EL (cell line): ENCODE results near the gene SPAG8.

Source experiments
- DNase-seq: peaks from one replicate; pipeline ENCODE4 v3.0.0-alpha.2; 2016

Gene SPAG8

GRCh38 chr9:35839926-35840325 lies 27.9 kb upstream of the SPAG8 start:
- DNase-seq, result no peak

DNA sequence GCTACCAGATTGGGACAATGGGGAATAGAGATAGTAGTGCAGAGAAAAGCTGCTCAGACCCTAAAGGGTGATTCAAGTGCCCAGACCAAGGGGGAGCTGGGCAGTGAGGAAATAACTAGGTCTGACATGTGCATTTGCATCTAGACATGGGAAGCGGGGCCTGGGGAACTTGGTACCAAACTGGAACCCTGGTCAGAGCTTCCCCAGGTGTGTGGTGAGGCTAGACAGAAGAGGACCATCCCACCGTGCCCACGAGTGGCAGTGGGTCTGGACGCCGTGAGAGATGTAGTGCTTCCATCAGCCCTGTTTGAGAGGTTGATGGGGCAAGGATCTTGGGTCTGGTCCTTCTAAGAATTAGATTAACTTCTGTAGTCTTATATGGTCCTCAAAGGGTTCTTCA lies 24.5 kb upstream of the SPAG8 start:
- DNase-seq, result no peak

DNA sequence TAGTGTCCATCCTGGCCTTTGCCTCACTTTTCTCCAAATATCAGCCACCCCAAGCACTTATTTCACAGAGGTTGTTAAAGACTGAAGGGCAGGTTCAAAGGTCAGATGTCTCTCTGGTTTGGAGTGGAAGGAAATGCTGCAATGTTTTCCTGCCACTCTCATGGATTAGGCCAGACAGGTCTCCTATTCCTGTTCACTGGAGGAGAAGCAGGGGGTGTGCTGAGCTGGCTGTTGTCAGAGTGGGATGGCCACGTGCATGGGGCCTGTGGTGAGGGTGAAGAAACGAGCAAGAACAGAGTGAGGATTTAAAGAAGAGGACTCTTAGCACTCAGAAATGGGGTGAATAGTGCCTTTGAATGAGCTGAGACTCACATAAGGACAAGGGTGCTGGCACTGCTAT lies 23.7 kb upstream of the SPAG8 start:
- DNase-seq, result no peak

DNA sequence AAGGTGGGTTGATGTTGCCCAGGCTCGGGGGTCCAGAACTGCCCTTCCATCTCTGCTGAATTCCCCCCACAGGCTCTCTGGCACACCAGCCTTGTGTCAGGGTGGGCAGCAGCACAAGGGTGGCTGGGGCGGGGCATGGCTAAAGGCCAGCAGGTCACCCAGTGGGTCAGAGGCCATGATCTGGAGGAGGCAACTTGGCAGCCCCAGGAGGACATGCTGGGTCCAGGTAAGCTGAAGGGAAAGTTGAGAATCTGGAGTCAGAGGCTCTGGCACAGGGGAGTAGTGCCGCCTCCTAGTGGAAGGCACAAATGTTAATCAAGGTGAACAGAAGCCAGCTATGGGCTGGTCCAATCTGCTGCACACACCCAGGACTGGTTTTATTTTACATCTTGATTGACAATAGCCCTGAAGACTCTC lies 23.2 kb upstream of the SPAG8 start:
- no peak for DNase-seq

DNA sequence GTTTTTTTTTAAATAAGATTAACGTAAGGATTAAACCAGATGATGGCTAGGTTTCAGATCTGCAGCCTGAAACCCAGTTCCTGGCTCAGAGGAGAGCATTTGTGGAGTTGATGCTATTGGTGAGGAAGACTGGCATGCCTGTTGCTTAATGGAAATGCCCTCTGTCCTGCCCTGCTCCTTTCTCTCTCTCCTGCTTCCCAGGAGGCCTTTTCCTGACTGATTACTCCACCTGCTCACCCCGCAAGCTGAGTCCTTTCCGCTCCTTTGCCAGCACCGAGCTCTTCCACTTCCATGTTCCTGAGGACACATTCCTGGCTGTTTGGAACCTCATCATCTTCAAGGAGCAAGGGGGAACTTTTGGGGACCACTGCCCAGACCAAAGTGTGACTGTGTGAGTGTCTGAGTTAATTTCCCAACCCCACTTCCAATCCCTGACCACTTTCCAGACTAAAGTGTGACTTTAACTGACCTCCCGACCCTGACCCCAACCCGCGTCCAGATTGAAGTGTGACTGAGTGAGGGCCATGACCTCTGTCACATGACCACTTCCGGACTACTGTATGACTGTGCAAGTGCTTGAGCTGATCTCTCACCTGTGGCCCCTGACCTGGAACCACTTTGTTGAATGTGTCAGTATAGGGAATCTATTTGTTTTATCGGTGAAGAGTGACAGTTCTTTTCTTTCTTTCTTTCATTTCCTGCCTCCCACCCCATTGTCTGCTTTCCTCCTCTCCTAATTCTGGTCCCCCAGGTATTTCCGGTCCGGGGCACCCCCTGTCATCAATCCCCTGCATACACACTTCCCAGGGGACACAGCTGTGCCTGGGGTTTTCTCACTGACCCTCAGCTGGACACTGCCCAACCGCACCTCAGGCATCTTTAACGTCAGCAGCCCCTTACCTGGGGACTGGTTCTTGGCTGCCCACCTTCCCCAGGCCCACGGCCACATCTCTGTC lies 22.5 kb upstream of the SPAG8 start:
- no peak for DNase-seq

DNA sequence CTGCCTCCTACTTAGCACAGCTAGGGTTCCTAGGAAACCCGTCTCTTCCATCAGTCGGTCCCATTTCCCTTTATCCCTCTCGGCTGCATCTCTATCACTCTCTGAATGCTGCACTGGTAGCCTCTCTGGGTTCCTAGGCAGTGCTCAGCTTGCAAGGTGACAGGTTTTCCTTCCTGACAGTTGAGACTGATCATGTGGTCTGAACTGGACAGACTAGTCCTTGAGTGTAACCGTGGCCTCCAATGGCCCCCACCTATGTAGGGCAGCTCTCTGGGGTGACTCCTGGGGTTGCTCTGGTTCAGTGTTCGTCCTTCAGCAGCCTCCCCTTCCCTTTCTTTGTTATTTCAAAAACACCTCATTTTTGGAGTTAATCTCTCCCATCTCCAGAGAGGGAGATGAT lies 20.8 kb upstream of the SPAG8 start:
- DNase-seq, result no peak

- DNase-seq, result no peak
These were observed 19.0 kb upstream of the SPAG8 start for GRCh38 chr9:35831040-35831439.

GRCh38 chr9:35829764-35830096 lies 17.7 kb upstream of the SPAG8 start:
- DNase-seq, result no peak

DNA sequence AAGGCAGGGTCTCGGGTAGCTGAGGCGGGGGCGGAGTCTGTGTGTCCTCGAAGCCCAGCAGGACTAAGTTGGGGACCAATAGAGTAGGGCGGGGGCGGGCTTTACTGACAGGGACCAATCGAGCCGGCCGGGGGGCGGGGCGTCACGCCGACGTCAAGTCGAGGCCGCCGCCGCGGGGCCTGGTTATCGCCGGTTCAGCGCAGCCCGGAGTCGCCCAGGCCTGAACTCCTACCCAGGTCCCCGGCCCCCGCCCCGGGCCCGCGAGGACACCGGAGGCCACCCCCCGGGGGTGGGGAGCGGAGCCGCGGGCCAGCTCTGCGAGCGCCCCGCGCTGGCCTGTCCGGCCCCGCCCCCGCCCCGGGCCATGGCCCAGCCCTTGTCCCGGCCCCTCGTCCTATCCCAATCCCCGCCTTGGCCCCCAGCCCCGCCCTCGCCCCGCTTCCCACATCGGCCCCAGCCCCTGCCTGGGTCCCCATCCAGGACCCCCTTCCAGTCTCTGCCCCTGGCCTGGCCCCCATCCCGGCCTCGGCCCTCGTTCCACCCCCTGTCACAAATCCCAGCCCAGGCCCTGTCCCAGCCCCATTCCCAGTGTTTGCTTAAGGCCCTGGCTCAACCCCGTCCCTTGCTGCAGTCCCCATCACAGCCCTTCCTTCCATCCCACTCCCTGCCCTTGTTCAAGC lies 17.2 kb upstream of the SPAG8 start, which contains the start of gene TMEM8B:
TSS of gene TMEM8B (plus strand) at position 145 of the 680 bp plus-strand sequence. CDS start at position 365, 220 bp downstream.
- DNase-seq, result peak; percentile 92

- no peak for DNase-seq
These were observed 16.6 kb upstream of the SPAG8 start, which contains the start of gene FAM221B for GRCh38 chr9:35828716-35829083. TSS of gene FAM221B (minus strand) at chr9:35828732. CDS start at chr9:35826161, 2,571 bp downstream.

GRCh38 chr9:35827486-35827885 lies 15.4 kb upstream of the SPAG8 start:
- DNase-seq, result peak; percentile 52

DNA sequence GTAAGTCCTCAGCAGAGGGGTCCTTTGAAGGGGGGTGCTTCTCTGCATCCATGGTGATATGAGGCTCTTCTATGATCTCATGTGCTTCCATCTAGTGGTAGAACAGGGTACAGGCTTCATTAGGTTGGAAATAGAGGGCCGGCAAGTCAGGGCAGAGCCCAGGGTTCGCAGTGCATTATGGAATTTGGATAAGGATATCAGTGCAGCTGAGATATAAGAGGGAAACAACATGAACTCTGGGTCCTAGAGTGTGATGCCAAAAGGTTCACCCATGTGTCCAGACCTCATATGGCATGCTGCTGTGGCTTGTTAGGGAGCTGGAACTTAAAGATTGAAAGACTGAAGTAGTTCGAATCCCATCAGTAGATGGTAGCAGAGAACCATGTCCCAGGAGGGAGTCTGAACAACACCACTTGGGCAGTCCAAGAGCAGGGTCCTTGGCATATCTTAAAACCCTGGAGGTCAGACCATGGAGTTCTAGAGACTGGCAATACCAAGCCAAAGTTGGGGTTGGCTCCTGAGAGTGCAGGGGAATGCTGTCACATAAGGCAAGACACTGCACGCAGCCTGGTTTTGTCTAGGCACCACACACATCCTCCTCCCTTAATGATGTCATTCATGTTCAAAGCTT lies 14.1 kb upstream of the SPAG8 start:
- DNase-seq, result peak; percentile 70

DNA sequence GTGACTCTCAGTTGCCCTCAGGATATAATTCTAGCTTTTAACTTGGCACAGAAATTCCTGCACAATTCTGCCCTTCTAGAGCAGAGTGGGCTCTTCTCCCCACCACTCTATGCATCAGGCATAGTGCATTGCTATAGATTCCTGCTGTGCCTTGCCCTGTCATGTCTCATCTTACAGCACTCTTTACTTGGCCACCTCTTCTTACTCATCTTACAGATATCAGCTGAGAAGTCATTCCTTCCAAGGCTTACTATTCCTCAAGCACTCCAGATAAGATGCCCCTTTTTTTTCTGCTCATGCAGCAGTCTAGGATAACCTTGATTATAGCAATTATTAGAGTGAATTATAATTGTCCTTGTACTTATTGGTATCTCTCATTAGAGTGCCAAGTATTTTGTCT lies 10.9 kb upstream of the SPAG8 start:
- DNase-seq, result no peak

DNA sequence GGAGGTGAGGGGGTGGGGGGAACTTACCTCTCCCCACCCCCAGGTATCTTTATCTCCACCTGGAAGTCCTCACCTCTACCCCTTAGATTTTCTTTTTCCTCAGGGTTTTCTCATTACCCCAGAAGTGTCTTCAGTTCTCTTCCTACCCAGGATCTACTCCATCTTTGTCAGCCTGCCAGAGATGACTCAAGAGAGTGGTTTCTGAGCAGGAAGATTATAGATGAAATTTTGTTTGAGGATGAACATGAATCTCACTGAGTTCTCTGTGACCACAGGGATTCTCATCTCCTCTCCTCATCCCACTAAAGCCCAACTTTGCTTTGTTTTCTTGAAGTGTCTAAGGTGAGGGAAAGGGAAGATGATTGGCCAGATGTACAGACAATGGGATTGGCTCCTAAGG lies 8.0 kb upstream of the SPAG8 start:
- DNase-seq, result peak; percentile 74

- DNase-seq, result no peak
These were observed 6.3 kb upstream of the SPAG8 start for GRCh38 chr9:35818341-35818740.

DNA sequence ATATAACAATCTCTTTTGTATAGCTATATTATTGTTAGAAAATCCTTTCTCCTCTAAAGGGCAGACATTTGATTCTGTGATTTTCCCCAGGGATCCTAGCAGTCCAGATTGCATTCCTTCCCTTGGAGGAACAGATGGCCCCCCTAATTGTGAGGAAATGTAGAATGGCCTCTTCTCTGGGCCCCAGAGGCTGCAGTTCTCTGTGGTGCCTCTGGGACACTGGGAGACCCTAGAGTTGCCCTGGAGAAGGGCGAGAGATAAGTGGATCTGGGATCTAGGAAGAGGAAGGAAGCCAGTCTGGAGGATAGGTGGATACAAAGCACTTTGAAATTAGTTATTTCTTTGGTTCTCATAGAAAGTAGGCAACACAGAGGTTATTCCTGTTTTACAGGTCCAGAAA lies 4.6 kb upstream of the SPAG8 start:
- peak; percentile 19 for DNase-seq

DNA sequence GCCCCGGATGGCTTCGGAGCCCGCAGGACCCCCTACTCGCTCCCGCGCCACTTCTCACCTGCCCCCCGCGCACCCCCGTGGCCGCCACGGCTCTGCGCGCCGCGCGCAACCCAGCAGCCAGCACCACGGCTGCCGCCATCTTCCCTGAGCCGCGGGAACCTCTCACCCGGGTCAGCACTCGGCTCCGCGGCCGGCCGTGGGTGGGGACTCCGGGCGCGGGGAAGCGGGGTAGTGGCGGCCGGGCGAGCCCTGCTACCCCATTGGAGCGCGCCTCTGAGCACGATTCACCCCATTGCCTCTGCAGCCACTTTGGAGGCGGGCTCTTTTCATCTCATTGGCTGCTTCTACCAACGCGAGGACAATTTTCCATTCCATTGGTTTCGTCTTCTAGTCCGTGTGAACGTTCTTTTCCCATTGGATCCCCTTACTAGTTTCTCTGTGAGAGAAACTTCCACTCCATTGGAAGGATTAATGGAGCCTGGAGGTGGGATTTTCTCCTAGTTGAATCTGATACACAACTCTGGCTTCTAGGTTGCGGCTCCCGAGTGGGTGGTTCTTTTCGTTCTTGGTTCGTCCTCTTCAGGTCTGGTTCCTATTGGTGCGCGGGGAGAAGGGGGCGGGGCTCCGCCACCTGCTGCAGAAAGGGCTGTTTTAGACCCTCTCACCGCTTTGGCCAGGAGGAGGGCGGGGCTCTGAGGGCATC lies 2.9 kb upstream of the SPAG8 start, which contains the start of gene HINT2:
TSS of gene HINT2 (minus strand) at position 202 of the 703 bp plus-strand sequence. CDS start at position 139, 63 bp downstream.
- peak; percentile 99 for DNase-seq

DNA sequence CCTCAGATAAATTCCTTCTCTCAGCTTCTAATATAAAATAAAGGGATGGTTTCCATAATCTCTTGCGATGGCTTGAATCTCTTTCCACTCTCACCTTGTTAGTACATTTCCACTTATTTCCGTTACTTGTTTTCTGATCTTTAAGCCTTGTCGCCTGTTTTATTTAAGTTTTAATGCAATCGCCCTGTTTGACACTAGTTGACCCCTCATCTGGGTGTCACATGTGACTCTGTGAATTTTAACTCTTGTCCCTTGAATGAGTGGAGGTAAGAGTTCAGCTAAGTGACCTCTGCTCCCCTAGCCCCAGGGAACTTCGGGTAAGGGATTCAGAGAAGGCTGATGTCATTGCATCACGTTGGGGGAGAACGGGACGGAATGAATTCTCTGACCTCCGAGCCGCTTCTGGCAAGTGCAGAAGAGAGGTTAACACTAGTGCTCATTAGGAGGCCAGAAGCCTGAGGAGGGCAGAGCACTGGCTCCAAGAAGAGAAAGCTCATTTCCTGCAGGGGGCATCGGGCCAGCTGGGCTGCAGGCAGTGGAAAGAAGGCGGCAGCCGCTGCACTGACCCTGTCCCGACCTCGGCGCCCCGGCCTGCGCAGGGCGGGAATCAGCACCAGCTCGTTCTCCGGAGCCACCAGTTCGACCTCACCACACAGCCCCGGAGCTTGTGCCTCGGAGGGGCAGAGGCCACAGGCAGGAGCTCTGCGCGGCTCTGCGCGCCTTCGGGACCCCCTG lies 2.2 kb upstream of the SPAG8 start:
- DNase-seq, result peak; percentile 71

GRCh38 chr9:35813434-35814105 lies 1.5 kb upstream of the SPAG8 start:
- peak; percentile 50 for DNase-seq

DNA sequence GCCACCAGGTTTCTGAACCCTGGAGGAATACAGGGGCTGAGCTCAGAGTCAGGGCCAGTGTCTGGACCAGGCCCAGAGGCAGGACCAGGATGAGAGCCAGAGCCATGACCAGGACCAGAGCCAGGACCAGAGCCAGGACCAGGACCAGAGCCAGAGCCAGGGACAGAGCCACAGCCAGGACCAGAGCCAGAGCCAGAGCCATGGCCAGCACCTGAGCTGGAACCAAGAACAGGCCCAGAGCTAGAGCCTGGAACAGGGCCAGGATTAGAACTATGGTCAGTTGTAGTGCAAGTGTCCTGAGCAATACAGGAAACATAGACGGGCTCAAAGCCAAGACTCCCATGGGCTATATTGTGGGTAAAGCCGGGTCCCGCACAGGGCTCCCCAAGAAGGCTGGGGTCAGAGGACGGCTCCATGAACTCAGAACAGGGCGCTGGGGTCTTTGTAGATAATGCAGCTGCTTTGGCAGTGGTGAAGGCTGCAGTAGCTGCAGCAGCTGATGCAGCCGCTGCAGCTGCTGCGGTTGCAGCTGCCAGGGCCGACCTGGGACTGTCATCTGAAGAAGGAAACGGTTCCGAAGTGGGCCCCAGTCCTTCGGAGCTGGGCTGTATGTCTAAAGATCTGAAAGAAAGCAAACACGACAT lies 559 bp downstream of the SPAG8 start:
- DNase-seq, result peak; percentile 30

GRCh38 chr9:35810122-35810521 lies 1.9 kb downstream of the SPAG8 start:
- no peak for DNase-seq
